Kidney epithelial cell (primary cell): Measurements from ENCODE around the gene MAP3K3. TPM values are rescaled to one million over a fixed set of nuclear protein-coding genes. Genes with fewer than 3 reads are reported as not detected.

Source experiments
- DNase-seq: peaks from one replicate; pipeline ENCODE4 v3.0.0-alpha.2; 2010; ENCODE audit warnings: low read depth
- H3K27me3 ChIP-seq: 2 replicates; pipeline ENCODE4 v1.6.0; 2011; ENCODE audit warnings: low read length; ENCODE audit not compliant: control insufficient read depth, insufficient read depth
- H3K36me3 ChIP-seq: 2 replicates; pipeline ENCODE4 v1.5.1; 2011; ENCODE audit warnings: low read length; ENCODE audit not compliant: control insufficient read depth, insufficient read depth
- H3K4me3 ChIP-seq: 2 replicates; pipeline ENCODE4 v1.5.1; 2011; ENCODE audit warnings: low read depth, mild to moderate bottlenecking, control low read depth, low read length
- CTCF ChIP-seq: IDR thresholded peaks from 2 replicates; pipeline ENCODE4 v1.5.1; 2011; ENCODE audit warnings: mild to moderate bottlenecking, moderate library complexity, low read length, control low read depth, inconsistent platforms; ENCODE audit not compliant: insufficient read depth, poor library complexity, severe bottlenecking
- total RNA-seq: library from RNA; depleted of rRNA; stranded (reverse); fragments of >200 nt; gene quantifications from 2 replicates; pipeline ENCODE4 v1.2.3, GENCODE V29; 2015

Gene MAP3K3
- 19.8 and 25.1 TPM in 2 replicates for total RNA-seq

- no peaks in the 10 kb centered on the region for H3K36me3 ChIP-seq
- peak within 1 kb of the TSS; percentile 70 for H3K4me3 ChIP-seq
- TF ChIP-seq CTCF = peak; percentile 10
- H3K27me3 ChIP-seq = no peaks in the 10 kb centered on the region
- peak; percentile 99 for DNase-seq
Observed at GRCh38 chr17:63621684-63622573, at the start of gene MAP3K3. MAP3K3 (plus strand) TSS chr17:63622417; CDS start chr17:63622760, 343 bp downstream.

- peak; percentile 16 for TF ChIP-seq CTCF
- Histone ChIP-seq H3K27me3 (no peaks in the 10 kb centered on the region), H3K4me3 (no peak overlapping the region), H3K36me3 (no peaks in the 10 kb centered on the region)
- DNase-seq = no peak
Observed at GRCh38 chr17:63573634-63574033, 48.6 kb upstream of the MAP3K3 start.

GRCh38 chr17:63578027-63578768 is 44.0 kb upstream of the MAP3K3 start:
- H3K4me3 ChIP-seq = no peak overlapping the region
- H3K27me3 ChIP-seq = no peaks in the 10 kb centered on the region
- no peak for TF ChIP-seq CTCF
- peaks cover 2% of the 10 kb centered on the region for H3K36me3 ChIP-seq
- no peak for DNase-seq

GRCh38 chr17:63578769-63579111 is 43.5 kb upstream of the MAP3K3 start:
- peaks cover 3% of the 10 kb centered on the region for H3K36me3 ChIP-seq
- DNase-seq = no peak
- no peak overlapping the region for H3K4me3 ChIP-seq
- no peaks in the 10 kb centered on the region for H3K27me3 ChIP-seq
- TF ChIP-seq CTCF = no peak

- Histone ChIP-seq H3K36me3 (peaks cover 3% of the 10 kb centered on the region), H3K4me3 (no peak overlapping the region), H3K27me3 (no peaks in the 10 kb centered on the region)
- no peak for DNase-seq
- TF ChIP-seq CTCF = no peak
Observed at GRCh38 chr17:63579633-63580032, 42.6 kb upstream of the MAP3K3 start.
